ENCODE measurements around the gene SLC25A28. TPM values are rescaled to one million over a fixed set of nuclear protein-coding genes. Genes with fewer than 3 reads are reported as not detected.

Gene SLC25A28
- total RNA-seq, 2 donors from 2014 or later, result 43.4 to 58.7 TPM

DNA sequence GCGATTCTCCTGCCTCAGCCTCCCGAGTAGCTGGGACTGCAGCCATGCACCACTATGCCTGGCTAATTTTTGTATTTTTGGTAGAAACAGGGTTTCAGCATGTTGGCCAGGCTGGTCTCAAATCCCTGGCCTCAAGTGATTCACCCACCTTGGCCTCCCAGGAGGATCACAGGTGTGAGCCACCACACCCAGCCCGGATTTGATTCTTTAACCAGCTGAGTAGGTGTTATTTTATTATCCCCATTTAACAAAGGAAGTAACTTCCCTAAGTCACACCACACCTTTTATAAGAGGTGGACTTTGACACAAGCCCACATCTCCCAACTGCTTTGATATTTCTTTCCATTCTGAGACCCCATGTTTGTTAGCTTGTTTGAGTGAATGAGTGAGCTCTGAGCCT, 25.0 kb downstream of the SLC25A28 start:
- no peak overlapping the region for H3K4me3 Mint-ChIP-seq
- ATAC-seq, result no peak
- no peaks in the 10 kb centered on the region for H3K4me1 Mint-ChIP-seq (ENCODE audit: low read depth in 2 of 2)
- no peaks in the 10 kb centered on the region for H3K36me3 Mint-ChIP-seq
- no peak overlapping the region for H3K27ac Mint-ChIP-seq
- peaks cover 5 to 7% of the 10 kb centered on the region in 2 donors for H3K27me3 Mint-ChIP-seq
- DNase-seq (ENCODE audit: low spot score), result no peak
- no peaks in the 10 kb centered on the region for H3K9me3 Mint-ChIP-seq

DNA sequence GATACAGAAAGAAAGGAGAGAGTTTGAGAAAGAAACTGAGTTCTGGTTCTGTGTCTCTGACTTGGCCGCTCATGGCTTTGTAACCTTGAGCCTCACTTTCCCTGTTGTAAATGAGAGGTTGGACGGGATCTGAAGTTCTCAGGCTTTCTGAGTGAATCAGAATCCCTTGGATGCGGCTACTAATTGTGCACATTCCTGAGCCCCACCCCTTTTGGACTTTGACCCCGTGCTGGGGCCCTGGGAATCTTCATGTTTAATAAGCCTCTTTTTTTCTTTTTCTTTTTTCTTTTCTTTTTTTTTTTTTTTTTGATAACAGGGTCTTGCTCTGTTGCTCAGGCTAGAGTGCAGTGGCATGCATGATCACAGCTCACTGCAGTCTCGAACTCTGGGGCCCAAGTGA, 26.9 kb downstream of the SLC25A28 start:
- H3K27me3 Mint-ChIP-seq, result peaks cover 2 to 8% of the 10 kb centered on the region in 2 donors
- no peaks in the 10 kb centered on the region for H3K4me1 Mint-ChIP-seq (ENCODE audit: low read depth in 2 of 2)
- DNase-seq (ENCODE audit: low spot score), result no peak
- H3K36me3 Mint-ChIP-seq, result no peaks in the 10 kb centered on the region
- no peak for ATAC-seq
- H3K4me3 Mint-ChIP-seq, result no peak overlapping the region
- no peak overlapping the region for H3K27ac Mint-ChIP-seq
- H3K9me3 Mint-ChIP-seq, result no peaks in the 10 kb centered on the region

DNA sequence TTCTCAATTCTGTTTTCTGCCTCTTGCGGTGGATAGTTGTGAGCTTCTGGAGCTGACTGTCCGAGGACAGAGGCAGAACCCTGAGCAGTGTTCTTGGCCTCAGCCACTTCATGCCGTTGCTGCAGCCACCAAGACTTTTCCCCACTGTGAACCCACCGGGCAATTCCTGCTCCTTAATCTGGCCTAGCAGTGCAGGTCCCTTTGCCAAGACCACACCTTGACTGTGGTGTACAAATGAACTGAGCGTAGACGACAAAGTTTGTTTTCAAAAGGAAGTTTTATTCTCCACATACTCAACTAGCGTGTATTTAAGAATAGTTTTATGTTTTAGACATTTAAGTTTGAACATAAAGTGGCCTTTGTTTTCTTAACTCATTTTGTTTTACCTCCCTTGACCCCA, 29.4 kb downstream of the SLC25A28 start:
- no peaks in the 10 kb centered on the region for H3K36me3 Mint-ChIP-seq
- H3K4me1 Mint-ChIP-seq (ENCODE audit: low read depth in 2 of 2), result no peaks in the 10 kb centered on the region
- H3K27ac Mint-ChIP-seq, result no peak overlapping the region
- H3K9me3 Mint-ChIP-seq, result no peaks in the 10 kb centered on the region
- no peak overlapping the region for H3K4me3 Mint-ChIP-seq
- peaks cover 7 to 23% of the 10 kb centered on the region in 2 donors for H3K27me3 Mint-ChIP-seq
- ATAC-seq, result no peak
- DNase-seq (ENCODE audit: low spot score), result no peak

DNA sequence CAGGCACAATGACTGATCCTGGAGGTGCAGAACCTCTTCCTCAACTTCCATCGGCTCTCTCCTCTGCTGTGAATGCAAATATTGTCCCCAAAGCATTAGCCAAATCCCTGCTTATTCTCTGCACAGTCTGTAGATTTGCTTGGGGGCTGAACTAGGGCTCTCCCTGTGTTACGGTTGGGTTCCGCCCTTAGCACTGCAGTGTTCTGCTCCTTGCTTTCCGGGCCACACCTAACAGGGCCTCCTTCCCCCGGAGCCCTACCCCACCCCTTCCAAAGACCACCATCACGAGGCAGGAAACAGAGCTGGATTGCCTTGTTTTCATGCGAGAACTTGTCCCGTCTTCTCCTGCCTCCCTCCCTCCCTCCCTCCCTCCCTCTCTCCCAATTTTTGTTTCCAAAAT, 36.6 kb downstream of the SLC25A28 start:
- Mint-ChIP-seq H3K4me3 (no peak overlapping the region), H3K4me1 (ENCODE audit: low read depth in 2 of 2) (no peaks in the 10 kb centered on the region), H3K27ac (no peak overlapping the region), H3K36me3 (no peaks in the 10 kb centered on the region), H3K27me3 (peaks cover 11 to 33% of the 10 kb centered on the region in 2 donors), H3K9me3 (no peaks in the 10 kb centered on the region)
- no peak for DNase-seq (ENCODE audit: low spot score)
- ATAC-seq, result no peak

DNA sequence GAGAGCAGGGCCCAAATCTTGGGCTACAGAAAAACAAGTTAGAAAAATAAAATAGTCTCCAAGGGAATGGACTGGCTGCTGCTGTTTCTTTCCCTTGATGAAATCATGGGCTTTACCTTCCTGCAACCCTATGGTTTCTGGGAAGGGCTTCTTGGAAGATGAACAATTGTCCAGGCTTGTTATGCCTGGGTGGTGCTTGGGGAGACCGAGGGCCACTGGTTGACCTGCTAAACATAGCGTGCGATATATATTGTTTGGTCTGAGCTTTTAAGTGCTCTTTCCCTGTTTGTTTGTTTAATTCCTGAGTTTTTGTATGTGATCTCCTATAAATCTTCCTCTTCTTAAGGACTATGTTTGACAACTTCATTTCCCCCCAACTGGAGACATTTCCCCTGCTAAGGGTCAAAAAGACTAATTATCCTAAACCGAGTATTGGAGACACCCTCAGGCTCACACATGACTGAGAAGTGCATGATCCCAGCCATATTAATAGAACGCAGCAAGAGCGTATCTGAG, 37.9 kb downstream of the SLC25A28 start:
- no peak overlapping the region for H3K27ac Mint-ChIP-seq
- ATAC-seq, result no peak
- no peak for DNase-seq (ENCODE audit: low spot score)
- H3K27me3 Mint-ChIP-seq, result peaks cover 12 to 21% of the 10 kb centered on the region in 2 donors
- H3K4me3 Mint-ChIP-seq, result no peak overlapping the region
- H3K9me3 Mint-ChIP-seq, result no peaks in the 10 kb centered on the region
- no peaks in the 10 kb centered on the region for H3K4me1 Mint-ChIP-seq (ENCODE audit: low read depth in 2 of 2)
- H3K36me3 Mint-ChIP-seq, result no peaks in the 10 kb centered on the region

DNA sequence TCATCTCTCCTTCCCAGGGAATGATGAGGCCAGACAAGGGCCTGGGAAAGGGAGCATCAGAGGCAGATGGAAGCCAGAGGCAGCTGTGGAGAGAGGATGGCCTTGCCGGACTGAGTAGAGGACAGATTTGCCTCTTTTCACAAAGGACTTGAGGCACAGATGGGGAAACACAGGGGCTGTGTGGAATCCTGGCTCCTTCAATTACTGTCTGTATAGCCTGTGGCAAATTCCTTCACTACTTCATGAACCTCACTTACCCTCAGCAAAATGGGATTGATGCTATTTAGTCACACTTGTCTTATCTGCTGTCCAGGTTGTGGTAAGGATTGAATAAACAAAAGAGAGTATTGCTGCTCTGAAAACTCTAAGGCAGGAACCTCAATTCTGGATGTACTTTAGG, 40.3 kb downstream of the SLC25A28 start:
- Mint-ChIP-seq H3K4me3 (no peak overlapping the region), H3K4me1 (ENCODE audit: low read depth in 2 of 2) (no peaks in the 10 kb centered on the region)
- ATAC-seq, result no peak

DNA sequence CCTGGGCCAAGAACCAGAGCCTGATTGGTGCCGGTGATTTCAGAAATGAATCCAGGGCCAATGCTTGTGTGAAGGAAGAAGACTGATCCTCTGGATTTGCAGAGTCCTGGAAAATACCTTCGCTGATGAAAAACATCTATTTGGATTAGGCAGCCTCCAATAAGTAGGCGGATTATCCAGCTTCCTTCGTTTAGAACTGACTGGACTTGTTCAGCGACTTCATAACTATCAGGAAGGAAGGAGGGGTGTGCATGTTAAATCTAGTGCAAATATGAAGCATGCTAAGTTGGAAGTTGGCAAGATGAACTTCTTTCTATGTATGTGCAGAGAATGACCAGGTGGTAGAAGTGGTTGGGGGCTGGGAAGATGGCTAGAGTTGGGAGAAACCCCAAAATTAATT, 46.4 kb downstream of the SLC25A28 start:
- H3K27ac Mint-ChIP-seq, result no peak overlapping the region

More for the DNA sequence above, 40.3 kb downstream of the SLC25A28 start:
- no peak for DNase-seq (ENCODE audit: low spot score)
- Mint-ChIP-seq H3K36me3 (no peaks in the 10 kb centered on the region), H3K27ac (no peak overlapping the region), H3K27me3 (peaks cover 9 to 12% of the 10 kb centered on the region in 2 donors), H3K9me3 (no peaks in the 10 kb centered on the region)

DNA sequence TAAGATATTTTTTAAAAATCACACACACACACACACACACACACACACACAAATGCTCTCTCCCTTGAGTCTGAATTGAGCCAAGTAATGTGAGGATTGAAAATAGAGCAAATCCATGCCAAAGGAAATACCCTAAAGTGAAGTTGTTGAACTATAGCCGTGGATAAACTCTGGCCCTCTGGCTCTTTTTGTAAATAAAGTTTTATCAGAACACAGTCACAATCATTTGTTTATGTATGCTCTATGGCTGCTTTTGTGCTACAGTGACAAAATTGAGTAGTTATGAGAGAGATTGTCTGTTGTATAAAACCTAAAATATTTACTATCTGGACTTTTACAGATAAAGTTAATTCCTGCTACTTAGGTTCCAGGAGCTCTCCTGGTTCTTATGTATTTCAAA, 48.4 kb downstream of the SLC25A28 start:
- no peaks in the 10 kb centered on the region for H3K36me3 Mint-ChIP-seq
- no peaks in the 10 kb centered on the region for H3K4me1 Mint-ChIP-seq (ENCODE audit: low read depth in 2 of 2)
- DNase-seq (ENCODE audit: low spot score) (no peak), ATAC-seq (no peak)
- no peak overlapping the region for H3K4me3 Mint-ChIP-seq
- peaks cover 7 to 22% of the 10 kb centered on the region in 2 donors for H3K27me3 Mint-ChIP-seq
- no peaks in the 10 kb centered on the region for H3K9me3 Mint-ChIP-seq
- no peak overlapping the region for H3K27ac Mint-ChIP-seq

More for the DNA sequence above, 46.4 kb downstream of the SLC25A28 start:
- ATAC-seq (no peak), DNase-seq (ENCODE audit: low spot score) (no peak)
- Mint-ChIP-seq H3K4me3 (no peak overlapping the region), H3K36me3 (no peaks in the 10 kb centered on the region), H3K4me1 (ENCODE audit: low read depth in 2 of 2) (no peaks in the 10 kb centered on the region), H3K27me3 (peaks cover 12 to 18% of the 10 kb centered on the region in 2 donors), H3K9me3 (no peaks in the 10 kb centered on the region)

DNA sequence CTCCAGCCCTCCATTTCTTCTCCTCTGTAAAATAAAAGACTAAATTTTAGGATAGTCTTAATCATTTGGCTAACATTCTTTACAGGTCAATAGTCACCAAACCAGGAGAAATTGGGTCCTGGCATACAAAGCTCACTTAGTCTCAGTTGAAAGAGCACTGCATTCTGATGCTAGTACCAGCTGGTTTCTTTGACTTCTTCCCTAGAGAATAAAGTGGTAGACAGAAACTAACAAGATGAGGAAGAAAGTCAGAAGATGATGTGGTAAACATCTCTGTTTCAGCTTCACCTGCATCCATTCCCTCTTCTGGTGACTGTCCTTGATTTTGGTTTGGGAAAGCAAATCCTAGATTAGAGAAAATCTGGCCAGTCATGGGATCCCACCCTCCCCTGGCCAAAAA, 50.3 kb downstream of the SLC25A28 start:
- no peaks in the 10 kb centered on the region for H3K36me3 Mint-ChIP-seq
- ATAC-seq (no peak), DNase-seq (ENCODE audit: low spot score) (no peak)
- H3K27ac Mint-ChIP-seq, result no peak overlapping the region
- H3K4me3 Mint-ChIP-seq, result no peak overlapping the region
- H3K27me3 Mint-ChIP-seq, result peaks cover 10 to 32% of the 10 kb centered on the region in 2 donors
- H3K9me3 Mint-ChIP-seq, result no peaks in the 10 kb centered on the region
- no peaks in the 10 kb centered on the region for H3K4me1 Mint-ChIP-seq (ENCODE audit: low read depth in 2 of 2)

DNA sequence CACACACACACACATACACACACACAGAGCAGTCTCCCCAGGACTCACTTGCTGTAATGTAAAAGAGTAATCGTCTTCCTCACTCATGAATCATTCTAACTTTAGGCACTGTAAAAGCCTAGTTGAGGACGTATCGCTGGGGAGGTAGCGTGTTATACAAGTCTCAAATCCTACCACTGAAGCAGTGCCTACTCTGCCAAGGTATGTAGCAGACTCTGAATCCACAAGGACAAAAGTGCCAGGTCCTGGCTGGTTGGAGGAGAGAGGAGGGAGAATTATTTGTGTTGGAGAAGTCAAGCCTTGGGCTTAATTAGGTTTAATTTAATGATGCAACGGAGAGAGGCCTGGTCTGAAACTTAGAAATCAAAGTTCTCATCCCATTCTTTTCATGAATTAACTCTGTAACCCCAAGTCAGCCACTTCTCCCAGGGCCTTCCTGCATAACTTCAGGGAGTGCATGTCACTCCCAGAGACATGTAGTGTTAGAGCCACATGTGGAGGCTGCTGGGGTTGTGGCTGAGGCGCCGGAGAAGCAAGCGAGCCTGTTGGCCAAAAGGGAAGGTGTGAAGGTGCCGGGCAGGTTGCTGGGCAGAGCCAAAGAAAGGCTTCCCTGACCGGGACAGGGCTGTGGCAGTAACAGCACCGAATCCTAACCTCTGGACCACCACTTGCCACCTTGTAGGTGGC, 50.8 kb downstream of the SLC25A28 start:
- Mint-ChIP-seq H3K36me3 (no peaks in the 10 kb centered on the region), H3K27me3 (peaks cover 10 to 32% of the 10 kb centered on the region in 2 donors), H3K27ac (no peak overlapping the region), H3K4me3 (no peak overlapping the region), H3K9me3 (no peaks in the 10 kb centered on the region), H3K4me1 (ENCODE audit: low read depth in 2 of 2) (no peaks in the 10 kb centered on the region)
- no peak for ATAC-seq
- no peak for DNase-seq (ENCODE audit: low spot score)

DNA sequence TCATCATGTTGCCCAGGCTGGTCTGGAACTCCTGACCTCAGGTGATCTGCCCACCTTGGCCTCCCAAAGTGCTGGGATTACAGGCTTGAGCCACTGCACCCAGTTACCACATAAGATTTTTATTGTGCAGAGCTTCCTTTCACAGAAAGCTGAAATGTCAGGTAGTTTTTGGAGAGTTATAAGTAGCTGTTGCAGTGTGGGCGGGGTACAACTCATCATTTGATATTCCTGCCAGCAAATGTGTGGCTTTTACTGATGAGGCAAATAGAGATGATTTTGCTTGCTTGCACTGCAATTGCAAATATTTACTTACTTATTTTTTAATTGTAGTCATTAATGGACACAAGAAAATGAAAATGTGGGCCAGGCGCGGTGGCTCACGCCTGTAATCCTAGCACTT, 55.1 kb downstream of the SLC25A28 start:
- Mint-ChIP-seq H3K4me3 (no peak overlapping the region), H3K27me3 (peaks cover 15 to 42% of the 10 kb centered on the region in 2 donors), H3K27ac (no peak overlapping the region), H3K4me1 (ENCODE audit: low read depth in 2 of 2) (no peaks in the 10 kb centered on the region), H3K9me3 (no peaks in the 10 kb centered on the region), H3K36me3 (no peaks in the 10 kb centered on the region)
- DNase-seq (ENCODE audit: low spot score) (no peak), ATAC-seq (no peak)

DNA sequence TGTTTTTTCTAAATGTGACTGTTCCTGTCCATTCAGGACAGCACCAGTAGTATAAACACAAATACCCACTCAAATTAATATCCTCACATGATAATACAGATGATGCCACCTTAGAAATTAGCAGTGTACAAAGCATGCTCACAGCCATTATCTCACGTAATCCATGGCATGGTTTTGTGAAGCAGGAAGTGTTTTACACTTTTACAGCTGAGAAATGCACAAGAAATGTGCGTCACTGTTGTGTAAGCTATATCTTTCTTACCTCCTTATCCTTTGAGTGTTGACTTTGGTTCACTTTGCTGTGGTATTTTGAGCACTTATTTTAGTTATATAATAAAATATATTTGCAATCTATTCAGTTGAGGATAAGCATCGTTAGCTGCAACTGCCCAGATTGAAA, 55.9 kb downstream of the SLC25A28 start:
- DNase-seq (ENCODE audit: low spot score), result no peak
- peaks cover 15 to 45% of the 10 kb centered on the region in 2 donors for H3K27me3 Mint-ChIP-seq
- no peaks in the 10 kb centered on the region for H3K36me3 Mint-ChIP-seq
- H3K27ac Mint-ChIP-seq, result no peak overlapping the region
- H3K4me3 Mint-ChIP-seq, result no peak overlapping the region
- no peaks in the 10 kb centered on the region for H3K9me3 Mint-ChIP-seq
- H3K4me1 Mint-ChIP-seq (ENCODE audit: low read depth in 2 of 2), result no peaks in the 10 kb centered on the region
- ATAC-seq, result no peak

DNA sequence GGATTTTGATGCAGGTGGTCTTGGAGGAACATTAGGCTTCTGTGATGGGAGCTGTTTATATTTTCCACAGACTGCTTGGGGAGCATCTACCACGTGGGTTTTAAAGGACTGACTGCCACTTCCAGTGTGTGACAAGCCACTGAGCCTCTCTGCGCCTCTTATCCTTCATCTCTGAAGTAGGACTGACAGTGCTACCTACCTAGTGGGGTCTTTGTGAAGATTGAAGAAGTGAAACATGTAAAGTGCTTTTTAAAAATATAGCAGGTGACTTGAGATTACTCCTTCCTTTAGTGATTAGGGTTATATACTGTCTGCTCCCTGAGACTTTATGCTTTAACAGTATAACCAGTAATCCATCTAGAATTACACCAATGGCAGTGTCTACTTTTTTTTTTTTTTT, 57.6 kb downstream of the SLC25A28 start:
- peaks cover 17 to 47% of the 10 kb centered on the region in 2 donors for H3K27me3 Mint-ChIP-seq
- no peaks in the 10 kb centered on the region for H3K36me3 Mint-ChIP-seq
- no peak overlapping the region for H3K27ac Mint-ChIP-seq
- H3K4me3 Mint-ChIP-seq, result no peak overlapping the region
- ATAC-seq (no peak), DNase-seq (ENCODE audit: low spot score) (no peak)
- H3K9me3 Mint-ChIP-seq, result no peaks in the 10 kb centered on the region
- H3K4me1 Mint-ChIP-seq (ENCODE audit: low read depth in 2 of 2), result no peaks in the 10 kb centered on the region

Data from natural killer cell treated with Interleukin-12 subunit alpha and Interleukin-12 subunit beta and Interleukin-15 and Interleukin-18, amount 100 ng/mL, for 72 hours (primary cell).